SKM-1 treated with dmso at 0.1 percent for 144 hours (cell line): ENCODE data around the gene POC1A.
"Not testable (repeated sequence)": the region's sequence is repeated elsewhere in the genome, so short reads cannot be mapped to it uniquely, and the experiment has no call there.

Source experiments
- DNase-seq: peaks from one replicate; lab custom pipeline; 2025; ENCODE audit not compliant: unreplicated experiment; lab: John Stamatoyannopoulos, UW

The POC1A gene

DNA sequence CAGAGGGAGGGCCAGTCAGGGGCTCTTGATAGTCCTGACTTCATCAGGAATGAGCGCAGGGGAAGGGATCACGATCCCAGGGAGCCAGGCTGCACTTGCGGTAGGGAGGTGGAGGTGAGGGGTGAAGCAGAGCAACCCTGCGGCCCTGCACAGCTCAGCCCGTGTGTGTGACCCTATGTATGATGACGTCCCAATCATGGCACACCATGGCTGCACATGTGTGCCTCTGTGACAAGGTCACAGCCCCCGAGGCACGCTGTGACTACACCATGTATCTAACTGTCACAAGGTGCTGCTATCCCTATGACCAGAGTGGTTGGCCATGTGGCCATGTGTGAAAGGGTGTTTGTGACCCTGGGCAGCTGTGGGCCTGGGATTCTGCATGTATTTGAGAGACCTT lies 30.5 kb upstream of the POC1A start:
- DNase-seq = no peak

DNA sequence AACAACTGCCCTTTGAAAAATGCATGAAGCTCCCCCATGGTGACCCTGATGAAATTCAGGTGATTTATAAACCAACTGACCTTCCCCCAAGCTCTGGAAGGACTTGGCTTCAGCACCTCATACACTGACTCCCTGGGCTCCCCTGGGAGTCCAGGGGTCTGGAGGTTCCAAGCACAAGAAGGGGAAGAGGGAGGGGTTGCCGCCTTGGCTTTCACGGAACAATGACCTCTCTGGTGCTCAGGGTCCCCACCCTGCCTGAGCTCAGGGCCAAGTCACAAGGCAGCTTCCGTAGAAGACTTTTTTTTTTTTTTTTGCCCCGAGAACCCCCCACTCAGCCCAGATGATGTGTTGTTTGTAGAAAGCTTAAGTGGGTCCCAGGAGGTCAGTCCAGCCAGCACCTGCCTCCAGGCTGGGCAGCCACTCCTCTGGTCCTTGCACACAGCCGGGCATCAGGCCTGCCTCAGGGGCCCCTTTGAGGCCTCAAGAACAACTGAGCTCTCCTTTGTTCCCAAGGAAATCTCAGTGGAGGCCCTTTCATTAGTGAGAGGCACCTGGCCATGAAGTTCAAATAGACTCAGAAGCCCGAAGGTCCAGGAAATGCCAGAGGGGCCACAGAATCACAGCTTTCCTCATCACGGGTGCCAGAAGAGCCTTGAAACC lies 29.7 kb upstream of the POC1A start:
- DNase-seq = no peak

DNA sequence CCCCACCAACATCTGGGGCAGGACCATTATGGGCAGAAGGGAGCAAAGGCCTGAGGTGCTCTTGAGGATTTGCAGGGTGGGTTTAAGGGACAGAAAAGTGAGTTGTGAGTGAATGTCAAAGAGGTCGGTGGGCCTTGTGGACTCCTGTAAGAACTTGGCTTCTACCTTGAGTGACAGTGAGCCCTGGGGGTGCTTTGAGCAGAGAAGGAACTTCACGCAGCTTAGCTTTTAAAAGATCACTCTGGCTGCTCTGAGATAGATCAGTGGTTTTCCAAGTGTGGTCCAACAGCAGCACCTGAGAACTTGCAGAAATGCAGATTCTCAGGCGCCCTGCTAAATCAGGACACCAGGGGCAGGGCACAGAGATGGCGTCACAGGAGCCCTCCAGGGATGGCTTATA lies 28.5 kb upstream of the POC1A start:
- DNase-seq = no peak

DNA sequence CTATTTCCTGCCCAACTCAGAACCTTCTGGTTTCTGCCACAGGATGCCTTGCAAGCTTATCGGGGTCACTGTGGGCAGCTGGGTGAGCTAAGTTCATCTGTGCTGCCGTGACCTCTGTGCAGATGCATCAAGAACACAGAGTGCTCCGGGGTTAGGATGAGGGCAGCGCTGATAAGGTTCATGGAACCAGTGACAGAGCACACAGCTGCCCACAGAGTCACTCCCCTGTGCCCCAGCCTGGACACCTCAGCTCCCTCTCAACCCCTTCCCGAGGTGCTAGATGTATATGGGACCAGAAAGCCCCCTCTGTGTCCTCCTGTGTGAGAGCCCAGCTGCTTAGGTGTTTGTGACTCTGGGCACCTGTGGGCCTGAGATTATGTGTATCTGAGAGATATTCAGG lies 28.0 kb upstream of the POC1A start:
- peak; percentile 56 for DNase-seq

DNA sequence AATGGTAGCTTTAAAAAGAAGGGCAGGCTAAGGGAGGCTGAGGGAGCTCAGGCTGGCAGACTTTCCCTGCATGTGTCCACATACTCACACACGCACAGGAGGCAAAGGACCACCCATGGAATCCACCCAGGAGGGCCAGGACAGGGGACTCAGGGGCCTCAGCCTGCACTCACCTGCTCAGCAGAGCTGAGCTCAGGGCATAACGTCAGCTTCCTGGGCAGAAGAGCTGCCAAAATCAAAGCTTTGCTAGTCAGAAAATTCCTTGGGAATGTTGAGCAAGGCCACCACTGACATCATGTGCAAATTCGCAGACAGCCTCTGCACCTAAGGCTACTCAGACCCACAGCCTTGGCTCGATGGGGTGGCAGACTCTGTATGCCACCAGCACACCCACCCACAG lies 27.3 kb upstream of the POC1A start:
- no peak for DNase-seq

DNA sequence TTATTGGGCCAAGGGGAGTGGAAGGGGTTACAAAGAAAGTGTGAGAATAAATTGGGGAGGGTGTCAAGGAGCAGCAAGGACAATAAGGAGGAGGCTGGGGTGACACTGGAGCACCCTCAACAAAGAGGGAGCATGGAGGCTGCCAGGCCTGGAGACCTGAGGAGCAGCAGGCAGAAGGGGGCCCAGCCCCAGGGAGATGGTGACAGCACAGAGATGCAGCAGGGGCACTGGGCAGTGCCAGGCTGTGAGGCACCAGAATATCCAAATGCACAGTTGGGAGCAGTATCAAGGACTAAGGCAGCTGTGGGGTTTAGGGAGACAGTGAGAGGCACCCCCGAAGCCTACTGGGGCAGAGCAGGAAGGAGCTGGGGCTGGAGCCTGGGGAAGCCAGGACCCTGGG lies 24.3 kb upstream of the POC1A start:
- DNase-seq = no peak

DNA sequence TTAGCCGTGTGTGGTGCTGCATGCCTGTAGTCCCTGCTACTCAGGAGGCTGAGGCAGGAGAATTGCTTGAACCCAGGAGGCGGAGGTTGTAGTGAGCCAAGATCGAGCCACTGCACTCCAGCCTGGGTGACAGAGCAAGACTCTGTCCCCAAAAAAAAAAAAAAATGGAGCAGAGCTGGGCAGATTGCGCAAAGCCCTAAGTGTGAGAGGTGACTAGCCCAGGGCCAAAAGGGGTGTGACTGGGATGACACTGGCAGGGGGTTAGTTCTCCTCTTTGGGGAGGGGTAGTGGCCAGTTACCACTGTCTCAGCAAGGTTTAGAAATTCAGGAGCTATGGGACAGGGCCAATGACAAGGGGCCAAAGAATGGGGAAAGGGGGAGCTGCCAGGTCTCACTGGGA lies 23.9 kb upstream of the POC1A start:
- peak; percentile 33 for DNase-seq

DNA sequence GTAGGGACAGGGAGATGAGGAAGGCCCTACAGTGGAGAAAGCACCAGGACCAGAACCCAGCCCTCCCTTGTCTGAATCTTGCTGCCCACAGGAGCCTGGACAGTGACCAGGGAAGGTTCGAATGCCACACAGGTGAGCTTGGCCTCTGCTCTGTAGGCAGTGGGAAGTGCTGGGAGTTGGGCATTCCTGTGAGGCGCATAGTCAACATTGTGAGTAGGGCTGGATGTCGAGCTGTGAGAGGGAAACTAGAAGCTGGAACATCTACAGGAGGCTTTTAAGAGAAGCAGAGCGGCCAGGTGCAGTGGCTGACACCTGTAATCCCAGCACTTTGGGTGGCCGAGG lies 23.4 kb upstream of the POC1A start:
- DNase-seq = no peak

DNA sequence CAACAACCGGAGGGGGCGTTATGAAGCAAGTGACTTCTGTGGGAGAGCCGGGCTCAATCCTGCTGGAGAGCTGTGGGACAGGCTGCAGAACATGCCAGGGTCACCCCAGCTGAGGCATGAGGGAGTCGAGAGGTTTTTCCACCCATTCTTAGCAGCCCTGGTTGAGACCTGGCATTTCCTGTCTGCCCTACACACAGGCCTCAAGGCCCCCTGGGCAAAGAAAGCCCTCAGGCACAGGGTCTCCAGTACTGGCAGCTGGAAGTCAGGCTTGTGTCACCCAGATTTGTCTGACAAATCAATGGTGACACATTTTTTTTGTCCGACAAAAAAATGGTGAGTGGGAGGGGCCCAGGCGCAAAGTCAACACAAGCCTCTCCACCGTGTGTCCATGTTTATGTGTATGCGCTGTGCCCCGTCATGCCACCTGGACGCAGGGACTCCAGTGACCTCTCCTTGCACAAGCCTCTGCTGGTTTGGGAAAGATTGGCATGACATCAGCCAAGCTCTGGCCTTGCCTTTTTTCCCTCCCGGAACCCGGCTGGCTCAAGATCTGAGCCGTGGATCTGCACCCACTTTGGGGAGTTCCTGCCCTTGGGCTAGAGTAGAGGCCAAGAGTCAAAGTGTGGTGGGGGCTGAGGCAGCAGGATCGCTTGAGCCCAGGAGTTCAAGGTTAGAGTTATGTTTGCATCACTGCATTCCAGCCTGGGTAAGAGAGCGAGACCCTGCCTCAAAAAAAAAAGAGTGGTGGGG lies 22.9 kb upstream of the POC1A start:
- no peak for DNase-seq

DNA sequence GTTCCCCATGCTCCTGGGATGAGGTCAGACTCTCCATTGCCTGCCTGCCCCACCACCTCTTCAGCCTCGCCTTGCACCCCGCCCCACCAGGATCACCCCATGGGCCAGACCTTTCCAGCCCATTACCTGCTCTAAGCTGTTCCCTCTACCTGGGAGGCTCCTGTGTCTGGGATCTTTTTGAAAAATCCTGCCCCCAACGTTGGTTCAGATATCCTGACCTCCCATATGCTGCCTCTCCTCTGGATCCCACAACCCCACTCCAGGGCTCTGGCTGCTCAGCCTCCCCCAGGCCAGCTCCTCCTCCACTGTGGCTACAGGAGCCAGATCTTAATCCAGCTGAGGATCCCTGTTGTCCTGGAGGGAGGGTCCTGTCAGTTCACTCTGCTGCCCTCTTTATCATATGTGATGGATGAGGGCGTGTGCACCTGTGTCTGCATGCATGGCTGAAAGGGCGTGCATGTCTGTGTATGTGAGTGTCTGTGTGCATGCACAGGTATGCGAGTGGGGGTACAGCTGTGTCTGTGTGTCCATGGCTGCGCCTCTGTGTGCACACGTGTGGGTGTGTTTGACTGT lies 22.0 kb upstream of the POC1A start:
- DNase-seq = no peak

DNA sequence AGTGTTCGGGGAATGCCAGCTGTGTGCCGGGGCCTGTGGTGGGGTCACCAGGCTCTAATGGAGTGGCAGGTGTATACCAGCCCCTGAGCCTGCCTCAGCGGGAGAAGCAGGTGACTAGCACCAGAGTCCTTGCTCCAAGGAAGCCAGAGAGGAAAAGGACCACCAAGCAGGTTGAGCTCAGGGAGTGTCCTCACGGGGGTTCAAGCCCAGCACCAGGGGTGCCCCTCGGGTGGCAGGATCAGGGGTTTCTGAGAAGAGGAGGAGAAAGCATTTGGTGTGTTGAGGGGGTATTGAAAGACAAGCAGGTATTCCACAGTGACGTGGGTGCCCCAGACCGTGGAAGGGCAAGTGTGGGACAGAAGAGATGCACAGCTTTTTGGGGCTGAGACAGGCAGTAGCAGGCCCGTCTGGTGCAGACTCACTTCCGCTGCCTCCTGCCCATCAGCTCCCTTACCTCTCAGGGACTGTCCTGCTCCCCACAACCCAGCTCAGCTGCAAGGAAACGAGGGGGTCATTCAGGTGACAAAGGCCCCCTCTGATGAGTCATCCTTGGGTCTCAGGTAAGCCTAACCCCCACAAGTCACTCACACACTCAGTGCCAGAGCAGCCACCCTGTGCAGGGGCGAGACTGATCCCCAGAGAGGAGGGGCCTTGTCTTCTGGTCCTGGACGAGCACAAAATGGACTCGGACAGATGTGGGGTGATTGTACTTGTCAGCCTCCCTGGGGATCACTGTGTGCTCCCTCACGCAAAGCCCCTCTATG lies 21.4 kb upstream of the POC1A start:
- DNase-seq = no peak

DNA sequence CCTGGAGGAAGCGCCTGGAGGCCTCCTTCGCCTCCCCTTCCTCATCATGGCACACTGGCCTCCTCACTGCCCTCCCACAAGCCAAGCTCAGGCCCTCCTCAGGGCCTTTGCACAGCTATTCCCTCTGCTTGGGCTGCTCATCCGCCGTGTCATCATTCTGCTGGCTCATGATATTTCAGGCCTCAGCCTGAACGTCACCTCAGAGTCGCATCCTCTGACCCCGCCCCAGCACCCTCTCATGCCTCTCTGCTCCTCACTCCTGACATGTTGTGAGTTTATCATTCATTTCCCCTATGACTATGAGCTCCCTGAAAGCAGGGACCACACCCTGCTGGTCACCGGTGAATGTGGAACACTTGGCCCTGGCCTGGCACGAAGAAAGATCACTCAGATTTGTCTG lies 20.7 kb upstream of the POC1A start:
- no peak for DNase-seq

DNA sequence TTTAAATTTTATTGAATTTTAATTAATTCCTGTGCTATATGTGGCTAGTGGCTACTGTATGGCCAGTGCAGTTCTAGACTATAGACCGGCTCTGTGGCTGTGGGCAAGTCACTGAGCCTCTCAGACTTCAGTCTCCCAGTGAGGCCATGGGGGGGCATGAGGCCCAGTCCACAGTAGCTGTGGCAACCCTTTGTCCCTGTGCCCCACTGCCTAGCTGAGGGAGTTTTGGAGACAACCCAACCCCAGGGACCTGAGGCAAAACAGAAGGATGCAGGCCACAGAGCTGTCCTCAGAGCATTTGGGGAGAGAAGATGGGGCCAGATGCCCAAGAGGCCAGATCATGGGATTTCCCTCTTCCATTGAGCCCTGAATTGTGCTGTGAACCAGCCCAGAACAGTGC lies 18.9 kb upstream of the POC1A start:
- DNase-seq = no peak

DNA sequence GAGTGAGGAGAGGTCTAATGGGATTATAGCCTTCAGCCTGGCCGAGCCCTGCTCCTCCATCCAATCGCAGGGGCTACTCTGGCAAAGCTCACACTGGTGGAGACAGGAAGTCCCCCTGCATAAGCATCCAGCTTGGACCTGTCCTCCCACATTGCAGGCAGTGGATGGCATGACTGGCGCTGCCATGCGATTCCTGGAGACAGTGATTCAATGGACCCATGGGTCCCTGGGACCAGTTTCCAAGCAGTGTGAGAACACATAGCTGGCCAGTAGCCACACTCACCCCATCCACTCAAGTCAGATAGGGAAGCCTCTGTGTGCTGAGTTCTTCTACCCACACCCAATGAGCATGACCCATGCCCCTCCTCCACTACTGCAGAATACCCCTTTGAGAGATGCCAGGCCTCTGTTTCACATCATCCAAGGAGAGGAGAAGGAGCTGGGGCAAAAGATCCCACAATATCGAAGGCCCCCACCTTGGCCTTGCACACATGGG lies 18.1 kb upstream of the POC1A start:
- no peak for DNase-seq

DNA sequence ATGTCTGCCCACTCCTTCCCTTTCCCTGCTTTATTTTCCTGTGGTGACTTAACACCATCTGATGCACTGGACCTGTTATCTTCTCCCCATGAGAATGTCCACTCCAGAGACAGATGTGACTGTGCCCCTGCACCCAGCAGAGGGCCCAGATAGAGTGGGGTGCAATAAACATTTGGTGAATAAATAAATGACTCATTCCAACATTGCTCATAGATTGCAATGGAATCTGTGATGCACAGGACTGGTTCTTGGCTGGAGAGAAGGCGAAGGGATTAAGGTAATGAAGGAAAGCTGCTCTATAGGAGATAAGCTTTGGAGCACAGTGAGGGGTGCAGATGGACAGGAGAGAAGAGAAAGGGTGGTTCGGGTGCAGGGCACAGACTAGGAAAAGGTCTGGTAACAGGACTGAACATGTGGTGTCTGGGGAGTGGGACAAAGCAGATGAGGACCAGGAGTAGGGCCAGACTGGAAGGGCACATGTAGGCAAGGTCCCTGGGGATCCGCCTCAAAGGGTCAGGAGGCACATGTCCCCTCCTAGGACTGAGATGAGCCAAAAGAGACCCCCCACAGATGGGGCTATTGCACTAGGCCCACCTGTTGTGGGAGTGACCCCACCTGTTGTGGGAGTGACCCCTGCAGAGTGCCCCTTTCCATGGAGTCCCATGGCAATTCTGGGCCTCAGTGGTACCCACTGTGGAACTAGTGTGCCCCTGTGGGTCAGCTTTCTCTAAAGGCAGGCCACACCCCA lies 17.5 kb upstream of the POC1A start:
- no peak for DNase-seq

DNA sequence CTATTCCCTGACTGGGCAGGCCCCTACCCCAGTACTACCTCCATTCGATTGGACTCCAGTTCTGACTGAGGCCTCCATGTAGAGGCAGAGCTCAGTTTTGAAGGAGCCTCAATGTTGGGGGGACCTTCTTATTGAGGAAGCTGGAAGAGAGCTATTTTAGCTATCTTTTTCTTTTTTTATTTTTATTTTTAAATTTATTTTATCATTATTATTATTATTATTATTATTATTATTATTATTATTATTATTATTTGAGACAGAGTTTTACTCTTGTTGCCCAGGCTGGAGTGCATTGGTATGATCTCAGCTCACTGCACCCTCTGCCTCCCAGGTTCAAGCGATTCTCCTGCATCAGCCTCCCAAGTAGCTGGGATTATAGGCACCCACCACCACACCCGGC lies 16.0 kb upstream of the POC1A start:
- not testable (repeated sequence) for DNase-seq

DNA sequence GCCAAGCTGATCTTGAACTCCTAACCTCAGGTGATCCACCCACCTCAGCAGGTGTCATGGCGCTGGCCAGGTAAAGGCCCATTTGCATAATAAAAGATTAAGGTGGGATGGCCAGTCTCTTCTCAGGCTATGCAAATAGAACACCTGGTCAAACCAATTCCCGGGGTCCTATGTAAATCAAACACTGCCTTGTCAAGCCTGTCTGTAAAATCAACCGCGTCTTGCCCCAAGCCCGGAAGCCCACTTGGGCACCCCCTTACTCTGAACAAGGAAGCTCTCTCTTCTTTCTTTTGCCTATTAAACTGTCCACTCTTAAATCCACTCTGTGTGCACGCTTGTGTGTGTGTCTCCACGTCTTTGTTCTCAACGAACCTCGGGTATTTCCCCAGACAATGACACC lies 13.0 kb upstream of the POC1A start:
- no peak for DNase-seq

DNA sequence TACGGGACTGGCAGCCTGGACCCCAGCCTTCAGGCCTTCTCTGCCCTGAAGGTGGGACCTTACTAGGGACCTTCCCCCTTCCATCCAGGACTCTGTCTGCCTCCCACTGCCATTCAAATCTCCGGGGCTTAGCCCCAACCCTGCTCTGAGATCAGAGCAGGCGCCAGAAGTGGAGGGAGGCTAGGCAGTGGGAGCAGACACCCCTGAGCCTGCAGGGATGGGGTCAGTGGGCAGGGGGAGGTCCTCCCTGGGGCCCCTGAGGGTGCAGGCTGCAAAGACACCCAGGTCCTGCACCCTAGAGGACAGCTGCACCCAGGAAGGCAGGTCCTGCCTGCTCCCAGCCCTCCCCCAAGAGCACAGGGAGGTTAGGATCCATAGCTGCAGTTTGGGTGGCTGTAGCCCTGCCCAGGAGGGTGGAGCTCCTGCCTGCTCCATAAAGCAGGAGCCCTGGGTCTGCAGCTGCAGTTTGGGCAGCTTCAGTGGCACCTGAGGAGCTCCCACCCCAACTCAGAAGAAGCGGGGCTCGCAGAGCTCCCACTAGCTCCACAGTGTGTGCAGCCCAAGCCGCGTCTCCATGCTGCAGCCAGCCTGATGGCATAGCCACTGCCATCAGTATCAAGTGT lies 8.1 kb upstream of the POC1A start:
- no peak for DNase-seq

DNA sequence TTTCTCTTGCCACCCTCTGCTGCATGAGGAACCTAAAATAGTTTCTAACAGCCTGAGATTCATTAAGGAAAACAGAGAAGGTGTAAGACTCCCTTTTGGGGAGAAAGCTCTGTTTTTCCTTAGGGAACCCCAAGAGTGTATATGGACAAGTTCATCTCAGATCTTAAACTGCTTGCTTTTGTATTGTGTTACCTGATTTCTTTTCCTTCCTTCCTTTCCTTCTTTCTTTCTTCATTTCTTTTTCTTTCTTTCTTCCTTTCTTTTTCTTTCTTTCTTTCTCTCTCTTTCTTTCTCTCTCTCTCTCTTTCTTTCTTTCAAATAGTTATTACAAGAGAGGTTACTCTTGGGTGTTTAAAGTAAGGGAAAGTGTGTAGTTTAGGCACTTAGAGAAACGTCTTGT lies 5.3 kb upstream of the POC1A start:
- DNase-seq = no peak

DNA sequence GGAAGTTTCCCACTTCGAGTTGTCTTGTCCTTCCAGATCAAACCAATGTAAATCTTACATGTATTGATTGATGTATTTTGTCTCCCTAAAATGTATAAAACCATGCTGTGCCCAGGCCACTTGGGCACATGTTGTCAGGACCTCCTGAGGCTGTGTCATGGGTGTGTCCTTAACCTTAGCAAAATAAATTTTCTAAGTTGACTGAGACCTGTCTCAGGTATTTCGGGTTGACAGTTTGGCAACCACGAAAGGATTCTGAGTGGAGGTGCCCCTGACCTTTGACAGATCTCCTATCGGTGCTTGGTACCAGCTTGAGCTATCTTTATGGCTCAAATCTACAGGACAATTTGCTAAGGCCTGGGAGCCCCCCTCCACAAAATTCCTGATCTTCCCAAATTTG lies 1.7 kb upstream of the POC1A start:
- DNase-seq = no peak
